GM08714 (cell line): Measurements from ENCODE around the gene F11.
"Not testable (repeated sequence)": the region's sequence is repeated elsewhere in the genome, so short reads cannot be mapped to it uniquely, and the experiment has no call there.

Experiments used
- H3K4me3 ChIP-seq: fragments of 200-500 bp; sonication (Bioruptor generic); 2 replicates; pipeline ENCODE4 v1.5.1; 2014; ENCODE audit warnings: mild to moderate bottlenecking, low read length, inconsistent platforms
- ZNF274 ChIP-seq: IDR thresholded peaks from 2 replicates; pipeline ENCODE4 v1.6.1; 2012; ENCODE audit warnings: mild to moderate bottlenecking, low read depth, low read length

The F11 gene

DNA sequence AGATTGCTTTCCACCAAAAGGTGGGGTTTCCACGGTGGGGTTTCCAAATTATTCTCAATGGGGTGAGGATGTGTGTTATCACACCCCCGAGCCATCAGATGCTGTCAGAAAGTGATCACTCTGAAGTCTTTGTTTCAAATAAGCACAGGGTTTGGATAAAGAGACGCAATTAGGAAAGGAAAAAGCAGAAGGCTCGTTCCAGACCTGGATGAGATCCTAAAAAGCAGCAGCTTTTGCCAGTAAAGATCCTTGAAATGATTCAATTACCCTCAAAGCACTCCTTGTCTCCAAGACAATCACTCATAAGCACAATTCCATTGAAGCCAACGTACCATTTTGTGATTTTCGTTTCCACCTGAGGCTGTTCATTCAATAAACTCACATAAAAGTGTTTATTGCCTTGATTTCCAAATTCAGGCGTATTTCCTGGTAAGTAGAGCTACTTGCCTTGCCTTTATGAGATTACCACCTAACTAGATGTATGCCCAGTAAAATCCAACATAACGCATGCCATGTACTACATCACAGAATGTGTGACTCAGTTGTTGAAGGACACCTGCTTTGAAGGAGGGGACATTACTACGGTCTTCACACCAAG, 5.2 kb downstream of the F11 start:
- no peak overlapping the region for H3K4me3 ChIP-seq
- TF ChIP-seq ZNF274 = no peak

DNA sequence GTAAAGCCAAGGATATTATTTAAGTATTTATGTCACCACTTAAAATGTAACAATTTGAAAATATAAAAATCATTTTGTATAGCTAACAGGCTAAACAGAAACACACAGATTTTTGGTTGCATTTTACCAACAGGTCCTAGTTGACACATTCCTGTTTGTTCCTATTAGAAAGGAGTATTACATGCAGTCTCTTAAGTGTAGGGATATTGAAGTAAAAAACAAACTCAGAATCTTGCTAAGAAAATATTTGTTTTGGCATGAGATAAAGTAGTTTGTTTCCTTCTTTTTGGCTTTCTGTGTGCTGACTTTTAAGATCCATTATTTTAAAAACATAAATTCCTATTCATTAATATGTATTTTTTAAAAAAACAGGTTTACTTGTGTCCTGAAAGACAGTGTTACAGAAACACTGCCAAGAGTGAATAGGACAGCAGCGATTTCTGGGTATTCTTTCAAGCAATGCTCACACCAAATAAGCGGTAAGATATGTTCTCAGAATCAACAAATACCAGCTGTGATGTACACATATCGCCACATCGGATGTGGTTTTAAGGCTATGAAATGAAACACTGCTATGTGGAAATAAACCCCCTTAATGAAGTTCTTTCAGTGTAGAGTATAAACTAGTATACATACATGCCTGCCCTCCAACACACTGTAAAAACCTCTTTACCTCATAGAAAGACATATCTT, 6.9 kb downstream of the F11 start:
- no peak for TF ChIP-seq ZNF274
- no peak overlapping the region for H3K4me3 ChIP-seq

DNA sequence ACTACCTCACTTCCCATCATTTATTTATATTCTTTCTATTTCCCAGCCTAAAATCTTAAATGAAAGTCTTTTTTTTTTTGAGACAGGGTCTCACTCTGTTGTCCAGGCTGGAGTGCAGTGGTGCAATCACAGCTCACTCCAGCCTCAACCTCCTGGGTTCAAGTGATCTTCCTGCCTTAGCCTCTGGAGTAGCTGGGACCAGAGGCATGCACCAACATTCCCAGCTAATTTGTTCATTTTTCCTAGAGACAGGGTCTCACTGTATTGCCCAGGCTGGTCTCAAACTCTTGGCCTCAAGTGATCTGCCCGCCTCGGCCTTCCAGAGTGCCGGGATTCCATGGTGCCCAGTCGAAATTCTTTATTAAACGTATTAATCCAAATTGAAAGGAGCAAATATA, 7.4 kb downstream of the F11 start:
- not testable (repeated sequence) for H3K4me3 ChIP-seq

GRCh38 chr4:186283311-186283710, 17.3 kb downstream of the F11 start:
- no peak overlapping the region for H3K4me3 ChIP-seq
- TF ChIP-seq ZNF274 = no peak

GRCh38 chr4:186285147-186285546, 19.2 kb downstream of the F11 start:
- no peak overlapping the region for H3K4me3 ChIP-seq
- no peak for TF ChIP-seq ZNF274

DNA sequence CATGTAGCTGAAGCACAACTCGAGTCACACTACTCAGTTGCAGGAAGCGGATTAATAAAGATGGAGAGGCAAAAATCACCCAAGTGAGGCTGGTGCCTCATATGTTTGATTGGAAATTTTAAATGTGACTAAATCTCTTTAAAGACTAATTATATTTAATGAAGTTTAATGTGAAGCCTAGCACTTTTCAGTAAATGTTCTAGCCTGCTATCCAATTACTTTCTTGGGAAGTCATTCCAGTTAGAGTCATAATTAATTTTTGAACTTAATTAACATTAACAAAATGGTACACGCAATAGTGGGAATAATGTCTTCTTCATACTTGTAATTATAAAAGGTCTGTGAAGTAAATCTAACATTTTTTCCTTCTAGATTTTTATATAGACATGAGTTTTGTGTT, 20.6 kb downstream of the F11 start:
- H3K4me3 ChIP-seq = no peak overlapping the region
- TF ChIP-seq ZNF274 = no peak

GRCh38 chr4:186291256-186291890, 25.4 kb downstream of the F11 start:
- no peak overlapping the region for H3K4me3 ChIP-seq
- no peak for TF ChIP-seq ZNF274

DNA sequence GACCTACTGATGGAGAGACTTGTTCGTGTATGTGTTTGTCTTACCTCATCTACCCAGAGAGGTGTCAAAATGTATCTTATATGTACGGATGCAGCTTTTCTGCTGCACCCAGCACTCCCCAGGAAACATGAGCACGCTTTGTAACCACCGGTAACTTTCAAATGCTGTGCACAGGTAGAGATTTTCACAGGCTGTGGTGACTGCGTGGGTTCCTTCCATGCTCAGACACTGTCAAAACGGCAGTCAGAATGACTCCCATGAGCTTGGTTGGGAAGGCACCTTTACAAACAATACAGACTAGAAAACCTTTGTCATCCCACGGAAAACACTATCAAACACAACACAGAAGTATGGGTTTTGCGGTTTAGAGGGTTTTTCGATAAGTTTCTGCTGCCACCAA, 28.2 kb downstream of the F11 start:
- H3K4me3 ChIP-seq = no peak overlapping the region
- no peak for TF ChIP-seq ZNF274

GRCh38 chr4:186296481-186296880, 30.5 kb downstream of the F11 start:
- no peak overlapping the region for H3K4me3 ChIP-seq
- TF ChIP-seq ZNF274 = no peak

GRCh38 chr4:186297013-186297645, 31.1 kb downstream of the F11 start:
- no peak overlapping the region for H3K4me3 ChIP-seq
- no peak for TF ChIP-seq ZNF274

GRCh38 chr4:186298031-186298647, 32.1 kb downstream of the F11 start:
- no peak overlapping the region for H3K4me3 ChIP-seq
- no peak for TF ChIP-seq ZNF274

GRCh38 chr4:186299291-186299690, 33.3 kb downstream of the F11 start:
- H3K4me3 ChIP-seq = no peak overlapping the region
- TF ChIP-seq ZNF274 = no peak

DNA sequence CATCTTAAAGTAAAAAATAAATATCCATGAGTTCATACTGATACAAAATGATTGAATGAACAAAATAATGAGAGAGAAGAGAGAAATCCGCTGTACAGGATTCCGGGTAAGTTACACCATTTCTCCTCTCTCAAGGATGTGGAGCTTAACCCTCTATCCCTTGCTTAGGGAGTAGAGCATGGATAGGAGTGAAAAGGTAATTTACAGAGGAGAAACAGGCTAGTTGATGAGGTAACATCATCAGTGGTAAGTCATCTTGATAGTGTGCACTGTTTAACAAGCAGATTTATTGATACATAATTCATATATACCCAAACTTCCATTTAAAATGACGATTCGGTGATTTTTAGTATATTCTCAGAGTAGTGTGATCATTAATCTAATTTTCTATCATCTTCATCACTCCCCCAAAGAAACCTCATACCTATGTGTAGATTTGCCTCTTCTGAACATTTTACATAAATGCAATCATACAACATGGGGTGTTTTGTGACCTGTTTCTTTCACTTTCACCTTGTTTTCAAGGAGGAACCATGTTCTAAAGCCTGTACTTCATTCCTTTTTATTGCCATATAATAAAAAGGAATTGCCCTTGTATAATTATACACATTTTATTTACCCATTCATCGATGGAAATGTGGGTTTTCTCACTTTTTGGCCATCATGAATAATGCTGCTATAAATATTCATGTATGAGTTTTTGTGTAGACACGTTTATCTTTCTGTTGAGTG, 34.8 kb downstream of the F11 start:
- TF ChIP-seq ZNF274 = no peak

GRCh38 chr4:186304216-186304615, 38.2 kb downstream of the F11 start:
- H3K4me3 ChIP-seq = no peak overlapping the region
- no peak for TF ChIP-seq ZNF274

More for the DNA sequence above, 34.8 kb downstream of the F11 start:
- H3K4me3 ChIP-seq = no peak overlapping the region
